VCaP (cell line): ENCODE measurements around the gene ABCC12.

Source experiments
- H3K27ac ChIP-seq: fragments of 450-650 bp; 2 replicates; pipeline ENCODE4 v1.5.1; 2017
- CTCF ChIP-seq: fragments of 450-650 bp; conservative IDR thresholded peaks from 2 replicates; pipeline ENCODE4 v1.5.1; 2017; ENCODE audit warnings: mild to moderate bottlenecking, moderate library complexity

ABCC12 gene

GRCh38 chr16:48193846-48194245 is 38.1 kb upstream of the ABCC12 start:
- 0 out of 2 replicates have a peak overlapping the region, but pooled peaks have one; percentile 60 for H3K27ac ChIP-seq

GRCh38 chr16:48188449-48189102 is 32.8 kb upstream of the ABCC12 start:
- no peak overlapping the region for H3K27ac ChIP-seq
- no peak for TF ChIP-seq CTCF

More at GRCh38 chr16:48193846-48194245, 38.1 kb upstream of the ABCC12 start:
- no peak for TF ChIP-seq CTCF

GRCh38 chr16:48187779-48188178 is 32.0 kb upstream of the ABCC12 start:
- no peak for TF ChIP-seq CTCF
- no peak overlapping the region for H3K27ac ChIP-seq

GRCh38 chr16:48184681-48185080 is 28.9 kb upstream of the ABCC12 start:
- no peak for TF ChIP-seq CTCF
- H3K27ac ChIP-seq = no peak overlapping the region

GRCh38 chr16:48182979-48183537 is 27.3 kb upstream of the ABCC12 start:
- peak overlapping the region; percentile 48 for H3K27ac ChIP-seq
- no peak for TF ChIP-seq CTCF

GRCh38 chr16:48181746-48182520 is 26.1 kb upstream of the ABCC12 start:
- H3K27ac ChIP-seq = peak overlapping the region; percentile 48

GRCh38 chr16:48180868-48181480 is 25.2 kb upstream of the ABCC12 start:
- TF ChIP-seq CTCF = no peak
- H3K27ac ChIP-seq = no peak overlapping the region
